B cell (primary cell): ENCODE measurements around the gene SURF2.

Experiments
- CTCF ChIP-seq: fragments of 200-600 bp; IDR thresholded peaks from one replicate; pipeline ENCODE4 v1.8.0; 2022; ENCODE audit warnings: antibody characterized with exemption, mild to moderate bottlenecking
- EZH2 ChIP-seq: IDR thresholded peaks from 2 replicates; pipeline ENCODE4 v1.6.1; 2012; ENCODE audit warnings: borderline replicate concordance, low read depth, mild to moderate bottlenecking, moderate library complexity, low read length; ENCODE audit not compliant: insufficient read depth, poor library complexity, severe bottlenecking

GRCh38 chr9:133361507-133362092 lies 5.2 kb downstream of the SURF2 start:
- TF ChIP-seq CTCF: no peak
- no peak for TF ChIP-seq EZH2
